ENCODE data around the gene OR1N2. TPM values are rescaled to one million over a fixed set of nuclear protein-coding genes. Genes with fewer than 3 reads are reported as not detected.
A peak's percentile ranks its signal among the peaks of the same experiment; 100 is the strongest.
"Not testable (repeated sequence)": the region's sequence is repeated elsewhere in the genome, so short reads cannot be mapped to it uniquely, and the experiment has no call there.

OR1N2 gene
- total RNA-seq, 1 donor = not detected

GRCh38 chr9:122527193-122527592 lies 25.7 kb upstream of the OR1N2 start, which contains the start of gene OR1N1:
Gene OR1N1 (minus strand): TSS chr9:122527293. CDS start chr9:122527293, 0 bp downstream.
- H3K4me3 ChIP-seq (ENCODE audit: low read depth, low read length) = no peak within 1 kb of the TSS
- DNase-seq (ENCODE audit: low read depth) = no peak
- no peak for TF ChIP-seq CTCF (IDR thresholded peaks at IDR 0.05; ENCODE audit: insufficient read depth, low read depth, low read length)

GRCh38 chr9:122531157-122531556 lies 21.8 kb upstream of the OR1N2 start:
- not testable (repeated sequence) for H3K4me3 ChIP-seq (ENCODE audit: low read depth, low read length); DNase-seq (ENCODE audit: low read depth)

- DNase-seq (ENCODE audit: low read depth) = peak; percentile 10
- no peak overlapping the region for H3K4me3 ChIP-seq (ENCODE audit: low read depth, low read length)
- TF ChIP-seq CTCF (IDR thresholded peaks at IDR 0.05; ENCODE audit: insufficient read depth, low read depth, low read length) = no peak
Observed at GRCh38 chr9:122536134-122536533, 16.8 kb upstream of the OR1N2 start.

- DNase-seq (ENCODE audit: low read depth); H3K4me3 ChIP-seq (ENCODE audit: low read depth, low read length): not testable (repeated sequence)
Observed at GRCh38 chr9:122537066-122537465, 15.8 kb upstream of the OR1N2 start.

GRCh38 chr9:122538757-122539156 lies 14.2 kb upstream of the OR1N2 start:
- TF ChIP-seq CTCF (IDR thresholded peaks at IDR 0.05; ENCODE audit: insufficient read depth, low read depth, low read length) = no peak
- no peak overlapping the region for H3K4me3 ChIP-seq (ENCODE audit: low read depth, low read length)
- DNase-seq (ENCODE audit: low read depth) = no peak

- H3K4me3 ChIP-seq (ENCODE audit: low read depth, low read length) = no peak overlapping the region
- DNase-seq (ENCODE audit: low read depth) = no peak
- no peak for TF ChIP-seq CTCF (IDR thresholded peaks at IDR 0.05; ENCODE audit: insufficient read depth, low read depth, low read length)
Observed at GRCh38 chr9:122546196-122546595, 6.7 kb upstream of the OR1N2 start.

GRCh38 chr9:122551371-122551770 lies 1.5 kb upstream of the OR1N2 start:
- no peak for DNase-seq (ENCODE audit: low read depth)

More at GRCh38 chr9:122551371-122551770, 1.5 kb upstream of the OR1N2 start:
- no peak for TF ChIP-seq CTCF (IDR thresholded peaks at IDR 0.05; ENCODE audit: insufficient read depth, low read depth, low read length)
- H3K4me3 ChIP-seq (ENCODE audit: low read depth, low read length) = no peak overlapping the region
